AG10803 (cell line): ENCODE measurements around the gene DMWD.

Experiments
- DNase-seq: peaks from one replicate; pipeline ENCODE4 v3.0.0; 2010; ENCODE audit warnings: low read depth
- H3K4me3 ChIP-seq: 2 replicates; pipeline ENCODE4 v1.5.1; 2011; ENCODE audit warnings: mild to moderate bottlenecking, low read length, control low read depth
- TF ChIP-seq, protein P1 (sequence below): conservative IDR thresholded peaks from 2 replicates; pipeline ENCODE4 v1.5.1; 2011; ENCODE audit warnings: mild to moderate bottlenecking, low read length, control low read depth, inconsistent platforms

DMWD gene

DNA sequence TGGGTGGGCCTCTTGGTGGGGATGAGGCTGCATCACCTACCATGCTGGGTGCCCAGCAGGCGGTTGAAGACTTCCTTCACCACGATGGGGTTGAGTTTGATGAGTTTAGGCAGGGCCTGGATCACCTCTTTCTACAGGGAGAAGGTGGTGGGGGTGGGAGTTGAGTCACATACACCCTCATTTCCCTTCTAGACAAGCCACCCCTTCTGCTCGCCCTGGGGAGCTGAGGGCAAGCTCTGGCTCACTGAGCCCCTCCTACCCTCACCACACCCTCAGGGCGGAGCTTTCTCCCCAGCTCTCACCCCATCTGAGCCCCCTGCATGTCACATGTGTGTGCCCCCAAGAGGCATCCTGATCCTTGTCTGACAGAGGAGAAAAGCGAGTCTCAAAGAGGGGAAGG, 30.1 kb upstream of the DMWD start:
- TF ChIP-seq, protein P1, sequence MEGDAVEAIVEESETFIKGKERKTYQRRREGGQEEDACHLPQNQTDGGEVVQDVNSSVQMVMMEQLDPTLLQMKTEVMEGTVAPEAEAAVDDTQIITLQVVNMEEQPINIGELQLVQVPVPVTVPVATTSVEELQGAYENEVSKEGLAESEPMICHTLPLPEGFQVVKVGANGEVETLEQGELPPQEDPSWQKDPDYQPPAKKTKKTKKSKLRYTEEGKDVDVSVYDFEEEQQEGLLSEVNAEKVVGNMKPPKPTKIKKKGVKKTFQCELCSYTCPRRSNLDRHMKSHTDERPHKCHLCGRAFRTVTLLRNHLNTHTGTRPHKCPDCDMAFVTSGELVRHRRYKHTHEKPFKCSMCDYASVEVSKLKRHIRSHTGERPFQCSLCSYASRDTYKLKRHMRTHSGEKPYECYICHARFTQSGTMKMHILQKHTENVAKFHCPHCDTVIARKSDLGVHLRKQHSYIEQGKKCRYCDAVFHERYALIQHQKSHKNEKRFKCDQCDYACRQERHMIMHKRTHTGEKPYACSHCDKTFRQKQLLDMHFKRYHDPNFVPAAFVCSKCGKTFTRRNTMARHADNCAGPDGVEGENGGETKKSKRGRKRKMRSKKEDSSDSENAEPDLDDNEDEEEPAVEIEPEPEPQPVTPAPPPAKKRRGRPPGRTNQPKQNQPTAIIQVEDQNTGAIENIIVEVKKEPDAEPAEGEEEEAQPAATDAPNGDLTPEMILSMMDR: no peak
- no peak for DNase-seq

DNA sequence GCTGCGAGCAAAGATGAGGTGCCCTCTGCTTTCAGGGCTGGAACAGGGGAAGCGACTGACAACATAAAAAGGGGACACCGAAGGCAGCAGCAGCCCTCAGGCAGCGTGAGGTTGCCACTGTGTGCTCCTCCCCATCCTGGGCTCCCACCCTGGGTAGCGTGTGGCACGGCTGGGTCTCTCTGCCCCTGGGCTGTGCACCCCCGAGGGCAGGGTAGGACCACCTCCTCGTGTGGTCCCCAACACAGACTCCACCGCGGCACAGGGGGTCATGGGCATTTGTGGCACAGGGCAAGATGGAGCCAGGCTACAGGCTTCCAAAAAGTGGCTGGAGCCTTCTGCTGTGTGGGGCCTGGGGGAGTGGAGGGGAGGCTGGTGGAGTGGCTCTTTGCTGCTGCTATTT, 28.9 kb upstream of the DMWD start:
- DNase-seq: no peak
- TF ChIP-seq, protein P1: no peak
- no peak overlapping the region for H3K4me3 ChIP-seq

More for the DNA sequence above, 30.1 kb upstream of the DMWD start:
- H3K4me3 ChIP-seq: no peak overlapping the region

DNA sequence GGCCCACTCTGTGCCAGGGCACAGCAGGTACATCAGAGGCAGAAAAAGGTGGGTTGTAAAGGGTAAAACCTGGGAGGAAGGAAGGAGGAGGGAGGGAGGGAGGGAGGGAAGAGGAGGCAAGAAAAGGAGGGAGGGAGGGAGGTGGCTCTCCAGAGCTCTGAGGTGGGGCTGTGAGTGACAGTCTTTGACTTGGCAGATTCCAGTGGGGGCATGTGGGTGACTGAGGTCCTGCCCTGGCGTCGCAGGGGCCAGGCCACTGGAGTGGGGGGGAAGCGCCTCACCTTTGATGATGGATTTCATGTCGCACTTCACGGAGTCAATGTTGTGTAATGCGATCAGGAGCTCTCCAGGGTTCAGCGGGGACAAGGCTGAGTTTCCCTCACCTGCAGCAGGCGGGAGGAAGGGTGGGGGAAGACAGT, 28.5 kb upstream of the DMWD start:
- H3K4me3 ChIP-seq: no peak overlapping the region
- DNase-seq: no peak
- TF ChIP-seq, protein P1: no peak

DNA sequence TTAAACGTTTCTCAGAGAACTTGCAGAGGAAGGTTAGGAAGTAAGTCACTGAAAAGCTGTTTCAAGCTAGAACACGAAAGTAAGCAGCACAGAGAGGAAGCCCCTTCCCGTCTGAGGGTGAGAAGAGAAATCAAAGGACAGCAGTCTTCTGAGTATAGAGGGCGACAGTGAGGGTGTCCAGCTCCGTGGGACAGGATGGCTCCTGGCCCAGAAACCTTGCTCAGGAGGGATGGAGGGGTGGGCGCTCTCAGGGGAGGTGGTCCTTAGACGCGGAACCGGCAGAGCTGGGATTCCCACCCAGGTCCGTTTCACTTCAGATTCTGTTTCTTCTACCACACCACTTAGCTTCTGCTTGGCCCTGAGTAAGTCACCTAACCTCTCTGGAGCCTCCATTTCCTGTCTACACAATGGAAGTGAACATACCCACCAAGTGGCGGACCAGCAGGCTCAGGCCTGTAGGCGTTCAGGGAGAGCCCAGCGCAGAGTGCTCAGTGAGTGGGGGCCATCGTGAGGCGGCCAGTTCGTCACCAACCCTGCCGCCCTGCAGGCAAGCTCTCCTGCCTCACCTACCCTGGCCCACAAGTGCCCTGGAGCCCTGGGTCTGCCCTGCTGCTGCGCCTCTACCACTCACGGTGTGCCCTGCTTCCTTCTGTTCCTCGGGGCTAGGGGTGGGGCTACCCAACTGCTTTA, 27.9 kb upstream of the DMWD start:
- DNase-seq: no peak
- H3K4me3 ChIP-seq: no peak overlapping the region
- TF ChIP-seq, protein P1: no peak

DNA sequence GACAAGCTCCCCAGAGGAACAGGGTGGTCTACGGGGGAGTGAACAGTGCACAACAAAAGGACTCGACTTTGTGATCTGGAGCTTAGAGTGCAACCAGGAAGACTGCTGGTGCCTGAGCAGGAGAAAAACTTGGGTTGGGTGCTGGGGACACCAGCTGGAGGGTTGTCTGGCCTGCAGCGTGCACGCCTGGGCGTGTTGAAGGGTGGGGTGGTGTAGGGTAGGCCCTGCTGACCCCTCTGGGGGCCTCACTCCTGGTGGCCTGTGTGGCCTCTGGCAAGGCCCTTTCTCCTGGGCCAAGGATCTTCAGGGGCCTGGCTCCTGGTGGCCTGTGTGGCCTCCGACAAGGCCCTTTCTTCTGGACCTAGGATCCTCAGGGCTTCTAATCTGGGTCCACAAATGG, 27.1 kb upstream of the DMWD start:
- no peak overlapping the region for H3K4me3 ChIP-seq
- no peak for DNase-seq
- TF ChIP-seq, protein P1: no peak

DNA sequence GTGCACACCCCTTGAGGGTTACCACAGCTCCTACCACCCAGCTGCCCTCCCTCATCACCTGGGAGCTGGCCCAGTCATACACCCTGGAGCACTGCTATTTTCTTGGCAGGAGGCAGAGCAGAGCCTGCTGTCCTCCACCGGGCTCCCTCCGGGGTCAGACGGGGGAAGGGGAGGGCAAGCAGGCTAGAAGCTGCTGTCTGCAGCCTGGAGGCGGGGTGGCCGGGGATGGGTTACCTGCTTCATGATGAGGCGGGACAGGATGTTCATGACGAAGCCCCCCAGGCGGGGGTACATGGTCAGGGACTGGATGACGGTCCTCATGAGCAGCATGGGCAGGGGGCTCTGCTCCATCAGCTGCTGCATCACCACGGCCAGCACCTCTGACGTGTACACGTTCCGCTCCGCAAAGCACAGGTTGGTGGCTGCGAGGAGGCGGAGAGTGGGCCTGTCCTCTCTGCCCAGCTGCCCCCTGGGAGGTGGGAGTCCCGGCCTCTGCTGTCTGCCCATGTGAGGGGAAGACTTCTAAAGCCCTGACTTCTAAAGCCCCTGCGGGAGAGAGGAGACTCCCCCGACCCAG, 25.2 kb upstream of the DMWD start:
- TF ChIP-seq, protein P1: no peak
- H3K4me3 ChIP-seq: no peak overlapping the region
- DNase-seq: no peak
